ENCODE results near the gene KAT6B. TPM values are rescaled to one million over a fixed set of nuclear protein-coding genes. Genes with fewer than 3 reads are reported as not detected.

The KAT6B gene
- total RNA-seq, 1 experiment from 2014 or later = 14.9 TPM

GRCh38 chr10:74888962-74889661 lies 62.7 kb downstream of the KAT6B start:
- H3K27ac Mint-ChIP-seq (ENCODE audit: unreplicated experiment) = no peak overlapping the region
- no peak overlapping the region for H3K4me3 ChIP-seq (ENCODE audit: low read depth, low read length)
- H3K27me3 ChIP-seq (replicated peaks; ENCODE audit: control insufficient read depth, insufficient read depth, low read length) = no peaks in the 10 kb centered on the region
- intact Hi-C loops (cut with micrococcal nuclease; ENCODE audit: unreplicated experiment) = no loop called here
- no peaks in the 10 kb centered on the region for H3K4me1 ChIP-seq
- H3K4me1 Mint-ChIP-seq (ENCODE audit: low read depth, unreplicated experiment) = peaks cover 7% of the 10 kb centered on the region
- BruUV-seq (replicated peaks) = no TSS peak
- no peaks in the 10 kb centered on the region for H3K36me3 Mint-ChIP-seq (ENCODE audit: insufficient read depth, unreplicated experiment)
- POLR2A ChIA-PET = no interaction called here
- CTCF ChIA-PET = no interaction called here
- H3K9me3 ChIP-seq = no peaks in the 10 kb centered on the region
- H3K9me3 Mint-ChIP-seq (ENCODE audit: unreplicated experiment) = no peaks in the 10 kb centered on the region
- TF ChIP-seq CTCF (IDR thresholded peaks at IDR 0.05; ENCODE audit: insufficient read depth in 1 of 2, low read depth in 1 of 2, low read length in 1 of 2, severe bottlenecking in 1 of 2, unreplicated experiment in 1 of 2) = peak in 1 of 2 experiments; percentile 4
- no peaks in the 10 kb centered on the region for H3K27me3 Mint-ChIP-seq (ENCODE audit: insufficient read depth, unreplicated experiment)
- H3K36me3 ChIP-seq (ENCODE audit: control insufficient read depth, insufficient read depth, low read length) = no peaks in the 10 kb centered on the region; the same call in 1 of the 2 replicates
- H3K4me3 Mint-ChIP-seq (ENCODE audit: unreplicated experiment) = no peak overlapping the region
- peak in 1 of 2 experiments; percentile 22 for DNase-seq

GRCh38 chr10:74889662-74889998 lies 63.2 kb downstream of the KAT6B start:
- TF ChIP-seq CTCF (IDR thresholded peaks at IDR 0.05; ENCODE audit: insufficient read depth in 1 of 2, low read depth in 1 of 2, low read length in 1 of 2, severe bottlenecking in 1 of 2, unreplicated experiment in 1 of 2) = no peak
- no peaks in the 10 kb centered on the region for H3K9me3 ChIP-seq
- no TSS peak for BruUV-seq (replicated peaks)
- H3K9me3 Mint-ChIP-seq (ENCODE audit: unreplicated experiment) = no peaks in the 10 kb centered on the region
- ChIA-PET POLR2A (no interaction called here), CTCF (interaction anchor here (1.3 kb wide), 1 partner anchor 346 kb away, joined by 3 read pairs; the partner anchor contains the start of gene COMTD1)
- no peaks in the 10 kb centered on the region for H3K36me3 Mint-ChIP-seq (ENCODE audit: insufficient read depth, unreplicated experiment)
- intact Hi-C loops (cut with micrococcal nuclease; ENCODE audit: unreplicated experiment) = no loop called here
- no peaks in the 10 kb centered on the region for H3K27me3 Mint-ChIP-seq (ENCODE audit: insufficient read depth, unreplicated experiment)
- H3K4me1 Mint-ChIP-seq (ENCODE audit: low read depth, unreplicated experiment) = peaks cover 7% of the 10 kb centered on the region
- no peaks in the 10 kb centered on the region for H3K4me1 ChIP-seq
- H3K4me3 Mint-ChIP-seq (ENCODE audit: unreplicated experiment) = no peak overlapping the region
- H3K36me3 ChIP-seq (ENCODE audit: control insufficient read depth, insufficient read depth, low read length) = no peaks in the 10 kb centered on the region; the same call in 1 of the 2 replicates
- no peak overlapping the region for H3K27ac Mint-ChIP-seq (ENCODE audit: unreplicated experiment)
- no peaks in the 10 kb centered on the region for H3K27me3 ChIP-seq (replicated peaks; ENCODE audit: control insufficient read depth, insufficient read depth, low read length)
- H3K4me3 ChIP-seq (ENCODE audit: low read depth, low read length) = no peak overlapping the region
- no peak for DNase-seq

GRCh38 chr10:74890460-74890859 lies 64.1 kb downstream of the KAT6B start:
- no TSS peak for BruUV-seq (replicated peaks)
- Histone ChIP-seq H3K36me3 (ENCODE audit: control insufficient read depth, insufficient read depth, low read length) (no peaks in the 10 kb centered on the region; the same call in 1 of the 2 replicates), H3K4me3 (ENCODE audit: low read depth, low read length) (no peak overlapping the region), H3K27me3 (replicated peaks; ENCODE audit: control insufficient read depth, insufficient read depth, low read length) (no peaks in the 10 kb centered on the region), H3K9me3 (no peaks in the 10 kb centered on the region), H3K4me1 (no peaks in the 10 kb centered on the region)
- Mint-ChIP-seq H3K4me1 (ENCODE audit: low read depth, unreplicated experiment) (peaks cover 7% of the 10 kb centered on the region), H3K27ac (ENCODE audit: unreplicated experiment) (no peak overlapping the region), H3K27me3 (ENCODE audit: insufficient read depth, unreplicated experiment) (no peaks in the 10 kb centered on the region), H3K4me3 (ENCODE audit: unreplicated experiment) (no peak overlapping the region), H3K9me3 (ENCODE audit: unreplicated experiment) (no peaks in the 10 kb centered on the region), H3K36me3 (ENCODE audit: insufficient read depth, unreplicated experiment) (no peaks in the 10 kb centered on the region)
- intact Hi-C loops (cut with micrococcal nuclease; ENCODE audit: unreplicated experiment) = no loop called here
- no peak for DNase-seq
- TF ChIP-seq CTCF (IDR thresholded peaks at IDR 0.05; ENCODE audit: insufficient read depth in 1 of 2, low read depth in 1 of 2, low read length in 1 of 2, severe bottlenecking in 1 of 2, unreplicated experiment in 1 of 2) = no peak
- ChIA-PET CTCF (interaction anchor here (1.3 kb wide), 1 partner anchor 345 kb away, joined by 3 read pairs; the partner anchor contains the start of gene COMTD1), POLR2A (no interaction called here)
